ENCODE measurements around the gene ARHGAP42.

The ARHGAP42 gene

DNA sequence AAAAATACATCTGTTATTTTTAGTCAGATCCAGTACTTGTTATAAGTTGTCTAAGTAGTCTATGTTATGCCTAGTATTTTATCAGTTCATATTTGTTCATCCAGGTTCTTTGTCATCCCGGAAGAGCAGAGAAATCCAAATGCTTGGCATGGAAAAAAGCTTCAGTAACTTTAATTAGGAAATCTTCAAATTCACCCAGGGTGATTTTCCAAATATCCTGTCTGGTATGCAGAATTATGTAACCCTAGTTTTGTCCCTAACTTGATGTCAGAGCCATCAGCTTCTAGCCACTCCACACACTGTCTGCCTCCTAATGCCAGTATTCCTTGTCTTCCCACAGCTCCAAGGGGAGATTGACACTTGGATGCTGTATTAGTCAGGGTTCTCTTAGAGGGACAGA is 216.2 kb downstream of the ARHGAP42 start:
- no peak for DNase-seq (ENCODE audit: low read depth in 2 of 3, low spot score in 1 of 3)

DNA sequence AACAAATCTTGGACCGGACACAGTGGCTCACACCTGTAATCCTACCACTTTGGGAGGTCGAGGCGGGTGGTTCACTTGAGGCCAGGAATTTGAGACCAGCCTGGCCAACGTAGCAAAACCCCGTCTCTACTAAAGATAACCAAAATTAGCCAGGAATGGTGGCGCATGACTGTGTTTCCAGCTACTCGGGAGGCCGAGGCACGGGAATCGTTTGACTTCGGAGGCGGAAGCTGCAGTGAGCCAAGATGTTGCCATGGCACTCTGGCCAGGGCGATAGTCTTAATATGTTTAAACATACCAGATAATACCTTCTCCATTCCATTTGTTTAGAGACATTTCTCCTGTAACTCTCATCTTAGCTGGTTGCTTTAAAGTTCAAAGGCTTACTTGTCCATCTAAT is 218.6 kb downstream of the ARHGAP42 start:
- no peak for DNase-seq (ENCODE audit: low read depth in 2 of 3, low spot score in 1 of 3)

DNA sequence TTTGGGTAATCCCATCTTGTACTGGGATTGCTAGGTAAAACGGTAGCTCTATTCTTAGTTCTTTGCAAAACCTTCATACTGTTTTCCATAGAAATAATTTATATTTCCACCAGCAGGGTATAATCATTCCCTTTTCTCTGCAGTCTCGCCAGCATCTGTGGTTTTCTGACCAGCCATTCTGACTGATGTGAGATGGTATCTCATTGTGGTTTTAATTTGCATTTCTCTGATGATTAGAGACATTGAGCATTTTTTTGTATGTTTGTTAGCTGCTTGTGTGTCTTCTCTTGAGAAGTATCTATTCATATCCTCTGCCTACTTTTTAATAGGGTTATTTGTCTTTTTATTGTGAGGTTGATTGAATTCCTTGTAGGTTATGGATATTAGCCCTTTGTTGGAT is 221.7 kb downstream of the ARHGAP42 start:
- DNase-seq (ENCODE audit: low read depth in 2 of 3, low spot score in 1 of 3): no peak

DNA sequence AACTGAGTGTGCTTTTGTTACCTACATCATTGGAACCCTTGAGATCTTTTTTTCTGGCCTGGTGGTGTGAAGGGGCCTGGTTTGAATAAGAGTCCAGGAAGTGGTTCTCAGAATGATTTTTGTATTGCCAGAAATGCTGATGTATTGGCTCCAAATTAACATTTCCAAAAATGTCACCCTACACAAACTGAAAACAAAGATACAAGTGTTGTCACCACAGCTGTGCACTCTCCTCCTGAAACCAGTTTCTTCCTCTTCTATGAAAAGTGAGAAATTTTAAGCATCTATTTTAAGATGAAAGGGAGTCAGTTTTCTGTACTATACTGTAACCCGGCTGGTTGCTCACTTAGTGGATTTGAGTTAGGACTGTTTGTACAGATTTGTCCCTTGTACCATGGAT is 223.7 kb downstream of the ARHGAP42 start:
- DNase-seq (ENCODE audit: low read depth in 2 of 3, low spot score in 1 of 3): no peak

DNA sequence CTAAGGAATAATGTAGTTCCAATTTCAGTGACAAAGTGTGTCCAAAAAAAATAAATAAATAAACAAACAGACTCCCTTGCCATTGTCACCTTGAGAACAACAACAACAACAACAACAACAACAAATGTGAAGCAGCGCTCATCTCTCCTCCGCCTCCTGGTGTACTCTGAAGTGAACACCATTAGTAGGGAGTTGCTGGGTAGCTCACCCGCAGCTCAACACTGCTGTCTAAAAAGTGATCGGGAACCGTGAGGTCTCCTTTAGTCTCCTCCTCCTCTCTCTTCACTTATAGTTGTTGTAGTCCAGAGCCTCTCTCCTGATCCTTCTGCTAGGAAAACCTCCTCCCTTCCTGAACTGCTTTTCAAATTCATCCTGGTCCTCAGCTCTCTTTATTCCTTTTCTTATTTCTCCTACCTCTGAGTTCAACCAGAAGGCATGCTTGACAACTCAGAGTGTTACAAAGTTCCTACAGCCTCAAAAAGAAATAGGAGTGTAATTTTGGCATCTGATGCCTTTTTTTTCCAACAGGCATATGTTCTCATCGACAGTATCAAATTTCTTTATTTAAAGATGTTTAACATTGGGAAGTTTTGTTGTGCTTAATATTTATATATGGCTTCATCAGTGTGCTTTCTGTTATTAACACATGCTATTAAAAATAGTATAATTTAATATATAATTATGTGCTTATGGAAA is 227.5 kb downstream of the ARHGAP42 start:
- no peak for DNase-seq (ENCODE audit: low read depth in 2 of 3, low spot score in 1 of 3)

DNA sequence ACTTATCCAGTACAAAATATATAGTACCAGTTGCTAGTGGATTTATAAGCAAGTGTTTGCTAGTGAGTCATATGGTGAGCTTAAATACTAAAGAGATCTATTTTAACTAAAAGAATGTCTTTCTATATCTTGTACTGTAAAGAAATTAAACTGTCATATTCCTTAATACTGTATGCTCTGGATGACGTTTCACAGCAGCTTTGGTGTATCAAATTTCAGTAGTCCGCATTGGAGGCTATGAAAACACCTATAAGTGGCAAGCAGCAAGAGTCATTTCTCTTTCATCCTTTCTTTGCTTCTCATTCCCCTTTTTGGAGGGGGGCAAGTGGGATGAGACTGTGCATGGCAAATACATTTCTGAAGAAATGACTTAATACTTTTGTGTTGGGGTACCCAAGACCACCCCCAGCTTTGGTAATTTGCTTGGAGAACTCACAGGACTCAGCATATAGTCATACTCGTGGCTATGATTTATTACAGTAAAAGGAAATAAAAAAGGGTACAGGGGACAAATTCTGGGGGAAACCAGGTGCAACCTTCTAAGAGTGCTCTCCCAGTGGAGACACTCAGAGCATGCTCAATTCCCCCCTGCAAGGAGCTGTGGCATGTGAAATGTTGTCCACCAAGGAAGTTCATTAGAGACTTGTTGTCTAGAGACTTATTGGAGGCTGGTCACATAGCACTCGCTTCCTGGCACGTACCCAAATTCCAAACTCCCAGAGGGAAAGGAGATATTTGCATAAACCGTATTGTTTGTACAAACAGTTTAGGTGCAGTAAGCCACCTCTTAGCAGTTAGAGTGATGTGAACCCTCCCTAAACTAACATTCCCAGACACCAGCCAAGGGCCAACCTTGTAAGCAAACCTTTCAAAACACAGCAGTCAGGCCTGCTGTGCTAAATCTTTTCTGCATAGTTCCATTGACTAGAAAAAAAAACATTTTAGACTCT is 231.7 kb downstream of the ARHGAP42 start:
- DNase-seq (ENCODE audit: low read depth in 2 of 3, low spot score in 1 of 3): no peak

DNA sequence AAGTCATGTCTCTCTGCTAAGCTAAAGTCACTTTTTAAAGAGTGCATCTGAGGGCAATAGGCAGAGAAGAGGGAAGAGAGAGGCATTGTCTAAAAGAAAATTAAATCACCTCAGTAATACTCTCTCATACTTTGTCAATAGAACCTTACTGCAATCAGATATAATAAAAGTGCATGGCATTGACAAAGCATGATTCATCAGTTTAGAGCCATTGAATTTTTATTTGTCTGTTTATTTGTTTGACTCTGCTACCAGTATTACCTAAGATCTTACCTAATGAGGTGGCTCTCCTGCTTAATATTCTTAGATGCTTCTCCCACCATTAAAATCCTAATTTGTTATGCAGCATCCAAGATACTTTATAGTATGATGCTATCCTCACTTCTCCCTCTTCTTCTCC is 233.5 kb downstream of the ARHGAP42 start:
- no peak for DNase-seq (ENCODE audit: low read depth in 2 of 3, low spot score in 1 of 3)

- no peak for DNase-seq (ENCODE audit: low read depth in 2 of 3, low spot score in 1 of 3)
Observed at GRCh38 chr11:100922121-100922520, 235.0 kb downstream of the ARHGAP42 start.

- no peak for DNase-seq (ENCODE audit: low read depth in 2 of 3, low spot score in 1 of 3)
Observed at GRCh38 chr11:100923555-100923954, 236.5 kb downstream of the ARHGAP42 start.

GRCh38 chr11:100925935-100926334 is 238.8 kb downstream of the ARHGAP42 start:
- no peak for DNase-seq (ENCODE audit: low read depth in 2 of 3, low spot score in 1 of 3)

DNA sequence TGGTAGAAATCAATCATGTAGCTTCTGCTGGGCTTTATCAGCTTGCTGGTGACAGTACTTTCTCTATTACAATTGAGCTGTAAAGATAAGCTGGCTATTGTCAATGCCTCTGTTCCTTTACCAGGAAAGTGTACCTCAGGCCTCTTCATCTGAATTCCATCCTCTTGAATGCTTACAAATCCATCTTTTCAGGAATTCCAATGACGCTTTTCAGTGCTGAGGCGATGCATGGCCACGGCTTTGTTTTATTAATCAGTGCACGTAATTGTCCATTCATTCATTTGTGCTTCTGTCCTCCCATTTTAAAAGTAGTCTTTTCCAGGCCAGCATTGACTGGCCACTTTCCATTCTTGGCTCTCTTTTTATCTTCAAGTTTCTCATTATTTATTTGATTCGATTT is 240.5 kb downstream of the ARHGAP42 start:
- no peak for DNase-seq (ENCODE audit: low read depth in 2 of 3, low spot score in 1 of 3)

DNA sequence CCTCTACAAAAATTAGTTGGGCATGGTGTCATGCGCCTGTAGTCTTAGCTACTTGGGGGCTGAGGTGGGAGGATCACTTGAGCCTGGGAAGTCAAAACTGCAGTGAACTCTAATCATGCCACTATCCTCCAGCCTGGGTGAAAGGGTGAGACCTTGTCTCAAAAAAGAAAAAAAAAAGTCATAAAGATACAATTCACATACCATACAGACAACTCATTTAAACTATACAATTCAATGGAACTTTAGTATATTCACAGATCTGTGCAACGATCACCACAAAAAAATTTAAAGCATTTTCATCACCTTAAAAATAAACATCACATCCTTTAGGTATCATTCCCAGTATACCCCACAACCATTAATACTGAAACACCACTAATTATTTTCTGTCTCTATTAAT is 241.3 kb downstream of the ARHGAP42 start:
- no peak for DNase-seq (ENCODE audit: low read depth in 2 of 3, low spot score in 1 of 3)

GRCh38 chr11:100929377-100929776 is 242.3 kb downstream of the ARHGAP42 start:
- DNase-seq (ENCODE audit: low read depth in 2 of 3, low spot score in 1 of 3): no peak

DNA sequence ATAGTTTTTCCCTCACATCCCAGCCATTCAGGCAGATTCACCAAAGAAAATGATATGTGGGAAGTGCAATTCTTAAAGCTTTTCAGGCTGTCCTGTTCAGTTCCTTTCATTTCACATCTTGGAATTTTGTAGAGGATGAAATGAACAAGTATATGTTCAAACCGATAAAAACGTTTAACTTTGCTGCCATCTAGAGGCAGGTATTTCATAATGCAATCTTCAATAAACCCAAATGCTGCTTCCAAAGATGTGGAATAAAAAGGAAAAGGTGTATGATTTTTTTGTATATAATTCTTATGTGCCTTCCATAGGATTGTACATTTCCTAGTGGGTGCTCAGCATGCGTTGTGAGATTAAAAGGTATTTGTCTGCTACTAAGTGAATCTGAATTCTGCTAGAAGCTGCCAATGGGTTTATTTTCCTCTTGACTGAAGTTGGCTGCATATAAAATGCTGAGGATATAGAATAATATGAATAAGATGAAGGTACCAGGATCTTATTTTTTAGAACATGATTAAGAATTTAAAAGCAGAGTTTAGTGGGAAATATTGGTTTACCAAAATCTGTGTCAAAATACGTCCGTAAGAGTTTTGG is 243.2 kb downstream of the ARHGAP42 start:
- no peak for DNase-seq (ENCODE audit: low read depth in 2 of 3, low spot score in 1 of 3)

GRCh38 chr11:100932474-100933100 is 245.5 kb downstream of the ARHGAP42 start:
- DNase-seq (ENCODE audit: low read depth in 2 of 3, low spot score in 1 of 3): no peak

DNA sequence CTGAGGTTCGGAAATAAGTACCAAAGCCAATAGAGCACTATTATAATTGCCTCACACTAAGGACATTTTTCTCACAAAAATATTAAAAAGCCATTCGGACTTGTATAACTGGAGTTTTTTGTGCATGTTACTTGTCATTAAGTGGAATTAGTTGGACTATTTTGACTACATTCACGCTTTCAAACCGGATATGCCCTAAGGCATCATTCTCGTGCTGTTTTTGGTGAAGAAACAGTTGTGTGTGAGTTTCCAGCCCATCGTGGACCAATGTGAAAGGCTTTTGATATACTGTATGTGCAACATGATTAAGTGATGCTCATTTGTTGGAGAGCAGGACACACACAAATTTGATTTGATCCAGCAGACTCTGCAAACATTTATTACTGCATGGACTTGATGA is 249.7 kb downstream of the ARHGAP42 start:
- DNase-seq (ENCODE audit: low read depth in 2 of 3, low spot score in 1 of 3): no peak

DNA sequence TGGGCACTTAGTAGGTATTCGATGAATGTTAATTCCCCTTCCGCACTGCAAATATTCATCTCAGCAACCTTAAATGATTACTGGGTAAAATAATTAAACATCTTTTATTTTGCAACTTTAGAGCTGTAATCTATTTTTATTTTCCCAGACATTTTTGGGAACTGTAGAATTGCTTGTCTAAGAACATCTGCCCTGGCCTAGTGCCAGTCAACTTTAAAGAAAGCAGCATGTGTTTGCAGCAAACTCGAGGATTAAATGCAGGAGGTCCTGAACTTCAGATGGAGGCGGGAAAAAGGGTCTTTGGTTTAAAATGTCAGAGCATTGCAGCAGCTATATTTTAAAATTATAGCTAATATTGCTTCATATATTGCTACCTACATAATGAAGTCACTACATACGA is 252.5 kb downstream of the ARHGAP42 start:
- no peak for DNase-seq (ENCODE audit: low read depth in 2 of 3, low spot score in 1 of 3)

- DNase-seq (ENCODE audit: low read depth in 2 of 3, low spot score in 1 of 3): no peak
Observed at GRCh38 chr11:100940111-100940510, 253.0 kb downstream of the ARHGAP42 start.

DNA sequence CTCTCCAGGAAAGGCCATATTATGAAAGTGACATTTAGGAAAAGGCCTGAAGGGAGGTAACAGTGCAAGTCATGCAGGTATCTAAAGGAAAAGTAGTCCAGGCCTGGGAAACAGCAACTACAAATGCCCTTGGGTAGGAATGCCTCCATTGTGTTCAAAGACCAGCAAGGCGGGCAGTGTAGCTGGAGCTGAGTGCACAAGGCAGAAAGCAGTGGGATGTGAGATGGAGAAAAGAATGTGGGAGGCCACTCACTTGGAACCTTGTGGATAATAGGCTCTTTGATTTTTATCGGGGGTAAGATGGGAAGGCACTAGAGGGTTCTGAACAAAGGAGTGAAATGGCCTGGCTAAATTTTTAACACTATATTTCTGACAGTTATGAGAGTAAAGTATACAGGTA is 253.9 kb downstream of the ARHGAP42 start:
- no peak for DNase-seq (ENCODE audit: low read depth in 2 of 3, low spot score in 1 of 3)

DNA sequence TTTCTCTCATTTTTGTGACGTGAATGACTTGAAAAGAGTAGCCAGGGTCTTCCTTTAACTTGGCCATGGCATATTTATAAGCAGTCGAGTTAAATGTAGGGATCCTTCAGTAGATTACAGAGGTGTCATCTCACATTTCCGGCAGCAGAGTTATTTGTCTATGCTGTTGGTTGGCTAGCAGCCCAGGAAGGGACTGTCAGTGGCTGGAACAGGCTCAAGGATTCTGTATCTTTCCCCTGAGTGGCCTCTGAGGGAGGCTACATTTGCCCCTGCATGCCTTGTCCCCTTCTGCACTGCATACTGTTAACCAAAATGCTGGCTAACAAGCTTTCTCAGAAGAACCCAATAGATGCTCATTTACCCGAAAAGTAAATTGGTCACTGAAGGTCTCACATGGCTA is 254.9 kb downstream of the ARHGAP42 start:
- DNase-seq (ENCODE audit: low read depth in 2 of 3, low spot score in 1 of 3): no peak

DNA sequence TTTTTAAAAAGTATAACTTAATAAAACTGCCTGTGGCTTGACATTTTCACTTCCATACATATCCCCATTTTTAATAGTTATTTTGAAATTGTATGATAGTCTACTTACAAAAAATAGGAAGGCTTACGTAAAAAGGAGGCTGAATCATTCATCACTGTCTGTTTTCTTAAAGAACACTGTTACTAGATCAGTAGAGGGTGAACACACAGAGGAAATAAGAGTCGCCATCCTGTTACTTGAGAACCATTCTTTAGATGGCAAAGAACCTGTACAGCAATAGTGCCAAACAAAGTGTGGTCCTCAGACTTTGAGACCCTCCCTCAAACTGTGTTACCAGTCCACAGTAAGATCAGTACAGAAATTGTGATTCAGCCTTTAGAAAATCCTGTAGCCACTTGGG is 261.8 kb downstream of the ARHGAP42 start:
- no peak for DNase-seq (ENCODE audit: low read depth in 2 of 3, low spot score in 1 of 3)

- DNase-seq (ENCODE audit: low read depth in 2 of 3, low spot score in 1 of 3): no peak
Observed at GRCh38 chr11:100949443-100949842, 262.4 kb downstream of the ARHGAP42 start.
